WTC11 (cell line): ENCODE measurements around the gene EDA. TPM values are rescaled to one million over a fixed set of nuclear protein-coding genes. Genes with fewer than 3 reads are reported as not detected.

Experiments
- ATAC-seq: fragments of 200-7000 bp; cut with Tn5 transposase; 2 replicates; pipeline ENCODE4 v1.10.0; 2021; ENCODE audit warnings: mild to moderate bottlenecking, moderate library complexity
- CTCF ChIA-PET: fragments of 300-600 bp; sonication (Branson Sonifier 250); formaldehyde crosslinking; loops from one replicate; lab custom pipeline; 2021; ENCODE audit warnings: antibody characterized with exemption; lab: Charles Lee
- POLR2A ChIA-PET: fragments of 350-600 bp; sonication (Branson Sonifier 250); formaldehyde crosslinking; loops from one replicate; lab custom pipeline; 2021; ENCODE audit warnings: antibody characterized with exemption; lab: Charles Lee
- DNase-seq: peaks from one replicate; pipeline ENCODE4 v3.0.0; 2021; ENCODE audit warnings: low spot score
- H3K27ac Mint-ChIP-seq: 2 replicates; pipeline ENCODE4 v1.8.0; 2021; ENCODE audit warnings: mixed read lengths
- H3K27me3 Mint-ChIP-seq: 2 replicates; pipeline ENCODE4 v1.8.0; 2021; ENCODE audit warnings: low read depth, mild to moderate bottlenecking, moderate library complexity, mixed read lengths
- H3K36me3 Mint-ChIP-seq: 2 replicates; pipeline ENCODE4 v1.8.0; 2021; ENCODE audit warnings: mixed read lengths
- H3K4me1 Mint-ChIP-seq: 2 replicates; pipeline ENCODE4 v1.8.0; 2022; ENCODE audit warnings: mixed read lengths
- H3K4me3 Mint-ChIP-seq: 2 replicates; pipeline ENCODE4 v1.8.0; 2021; ENCODE audit warnings: mild to moderate bottlenecking, moderate library complexity, mixed read lengths
- H3K9me3 Mint-ChIP-seq: 2 replicates; pipeline ENCODE4 v1.8.0; 2021; ENCODE audit warnings: mixed read lengths
- FOXK1 ChIP-seq: sonication (generic); formaldehyde crosslinking; IDR thresholded peaks from 2 replicates; pipeline ENCODE4 v1.8.0; 2022; ENCODE audit warnings: mild to moderate bottlenecking, moderate library complexity, missing genetic modification reagents
- FOXP1 ChIP-seq: sonication (generic); formaldehyde crosslinking; IDR thresholded peaks from 2 replicates; pipeline ENCODE4 v1.8.0; 2022; ENCODE audit warnings: missing genetic modification reagents, mild to moderate bottlenecking, moderate library complexity, borderline replicate concordance
- JAZF1 ChIP-seq: fragments of 250-450 bp; sonication (Bioruptor Pico); IDR thresholded peaks from 2 replicates; pipeline ENCODE4 v1.9.0; 2021; ENCODE audit warnings: moderate library complexity, mild to moderate bottlenecking, inconsistent platforms
- NR3C1 ChIP-seq: sonication (generic); formaldehyde crosslinking; conservative IDR thresholded peaks from 2 replicates; pipeline ENCODE4 v1.8.1; 2023; ENCODE audit warnings: low read depth, mild to moderate bottlenecking, missing genetic modification reagents
- SMAD3 ChIP-seq: sonication (generic); formaldehyde crosslinking; IDR thresholded peaks from 2 replicates; pipeline ENCODE4 v1.8.0; 2022; ENCODE audit warnings: missing genetic modification reagents, mild to moderate bottlenecking, borderline replicate concordance
- TCF7 ChIP-seq: sonication (generic); formaldehyde crosslinking; IDR thresholded peaks from 2 replicates; pipeline ENCODE4 v1.8.0; 2022; ENCODE audit warnings: mild to moderate bottlenecking, low read depth, missing genetic modification reagents, moderate library complexity
- ZBTB21 ChIP-seq: sonication (generic); formaldehyde crosslinking; IDR thresholded peaks from 2 replicates; pipeline ENCODE4 v1.8.1; 2023; ENCODE audit warnings: mild to moderate bottlenecking, missing genetic modification reagents, borderline replicate concordance
- ZNF219 ChIP-seq: sonication (generic); formaldehyde crosslinking; IDR thresholded peaks from 2 replicates; pipeline ENCODE4 v1.8.0; 2023; ENCODE audit warnings: missing genetic modification reagents, mild to moderate bottlenecking, borderline replicate concordance
- ZNF671 ChIP-seq: fragments of 250-450 bp; sonication (Bioruptor Pico); IDR thresholded peaks from 2 replicates; pipeline ENCODE4 v1.8.0; 2021; ENCODE audit warnings: mild to moderate bottlenecking
- total RNA-seq: library from RNA; stranded (reverse); gene quantifications from 3 replicates; pipeline ENCODE4 v1.2.3, GENCODE V29; 2021
- TF ChIP-seq, protein P1 (sequence below): sonication (generic); formaldehyde crosslinking; IDR thresholded peaks from 2 replicates; pipeline ENCODE4 v1.8.1; 2022; ENCODE audit warnings: missing genetic modification reagents, borderline replicate concordance
- TF ChIP-seq, protein P2 (sequence below): sonication (generic); formaldehyde crosslinking; IDR thresholded peaks from 2 replicates; pipeline ENCODE4 v1.8.1; 2023; ENCODE audit warnings: mild to moderate bottlenecking, moderate library complexity, missing genetic modification reagents
- TF ChIP-seq, protein P3 (sequence below): sonication (generic); formaldehyde crosslinking; IDR thresholded peaks from 2 replicates; pipeline ENCODE4 v1.8.0; 2023; ENCODE audit warnings: mild to moderate bottlenecking, missing genetic modification reagents
- TF ChIP-seq, protein P4 (sequence below): sonication (generic); formaldehyde crosslinking; IDR thresholded peaks from 2 replicates; pipeline ENCODE4 v1.8.1; 2022; ENCODE audit warnings: low read depth, missing genetic modification reagents, borderline replicate concordance
- TF ChIP-seq, protein P5 (sequence below): sonication (generic); formaldehyde crosslinking; IDR thresholded peaks from 2 replicates; pipeline ENCODE4 v1.8.1; 2023; ENCODE audit warnings: mild to moderate bottlenecking, missing genetic modification reagents, moderate library complexity
- TF ChIP-seq, protein P6 (sequence below): sonication (generic); formaldehyde crosslinking; IDR thresholded peaks from 2 replicates; pipeline ENCODE4 v1.8.1; 2023; ENCODE audit warnings: mild to moderate bottlenecking, missing genetic modification reagents, moderate library complexity
- TF ChIP-seq, protein P7 (sequence below): sonication (generic); formaldehyde crosslinking; IDR thresholded peaks from 2 replicates; pipeline ENCODE4 v1.8.1; 2023; ENCODE audit warnings: mild to moderate bottlenecking, missing genetic modification reagents

EDA gene
- total RNA-seq, 1 experiment from 2014 or later = 15.1 TPM

DNA sequence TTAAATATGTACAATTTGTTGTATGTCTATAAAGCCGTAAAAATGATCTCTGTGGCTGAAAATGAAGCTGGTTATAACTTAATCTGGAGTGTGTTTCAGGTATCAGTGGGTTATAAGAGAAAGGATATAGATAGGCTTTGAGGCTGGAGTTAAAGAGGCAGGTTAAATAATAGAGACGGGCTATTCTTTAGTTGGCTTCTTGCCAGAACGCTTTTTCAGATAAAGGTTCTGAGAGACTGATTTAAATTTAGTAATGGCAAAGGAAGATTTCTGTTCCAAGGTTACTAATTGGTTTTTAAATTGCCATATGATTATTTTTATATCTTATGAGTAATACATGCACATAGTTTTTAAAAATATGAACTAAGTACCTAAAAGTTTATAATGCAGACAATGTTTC lies 316.4 kb downstream of the EDA start (continued):
- TF ChIP-seq, protein P1, sequence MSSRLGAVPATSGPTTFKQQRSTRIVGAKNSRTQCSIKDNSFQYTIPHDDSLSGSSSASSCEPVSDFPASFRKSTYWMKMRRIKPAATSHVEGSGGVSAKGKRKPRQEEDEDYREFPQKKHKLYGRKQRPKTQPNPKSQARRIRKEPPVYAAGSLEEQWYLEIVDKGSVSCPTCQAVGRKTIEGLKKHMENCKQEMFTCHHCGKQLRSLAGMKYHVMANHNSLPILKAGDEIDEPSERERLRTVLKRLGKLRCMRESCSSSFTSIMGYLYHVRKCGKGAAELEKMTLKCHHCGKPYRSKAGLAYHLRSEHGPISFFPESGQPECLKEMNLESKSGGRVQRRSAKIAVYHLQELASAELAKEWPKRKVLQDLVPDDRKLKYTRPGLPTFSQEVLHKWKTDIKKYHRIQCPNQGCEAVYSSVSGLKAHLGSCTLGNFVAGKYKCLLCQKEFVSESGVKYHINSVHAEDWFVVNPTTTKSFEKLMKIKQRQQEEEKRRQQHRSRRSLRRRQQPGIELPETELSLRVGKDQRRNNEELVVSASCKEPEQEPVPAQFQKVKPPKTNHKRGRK (CRISPR knock-in tag) = no peak
- TF ChIP-seq JAZF1 = no peak
- TF ChIP-seq, protein P2, sequence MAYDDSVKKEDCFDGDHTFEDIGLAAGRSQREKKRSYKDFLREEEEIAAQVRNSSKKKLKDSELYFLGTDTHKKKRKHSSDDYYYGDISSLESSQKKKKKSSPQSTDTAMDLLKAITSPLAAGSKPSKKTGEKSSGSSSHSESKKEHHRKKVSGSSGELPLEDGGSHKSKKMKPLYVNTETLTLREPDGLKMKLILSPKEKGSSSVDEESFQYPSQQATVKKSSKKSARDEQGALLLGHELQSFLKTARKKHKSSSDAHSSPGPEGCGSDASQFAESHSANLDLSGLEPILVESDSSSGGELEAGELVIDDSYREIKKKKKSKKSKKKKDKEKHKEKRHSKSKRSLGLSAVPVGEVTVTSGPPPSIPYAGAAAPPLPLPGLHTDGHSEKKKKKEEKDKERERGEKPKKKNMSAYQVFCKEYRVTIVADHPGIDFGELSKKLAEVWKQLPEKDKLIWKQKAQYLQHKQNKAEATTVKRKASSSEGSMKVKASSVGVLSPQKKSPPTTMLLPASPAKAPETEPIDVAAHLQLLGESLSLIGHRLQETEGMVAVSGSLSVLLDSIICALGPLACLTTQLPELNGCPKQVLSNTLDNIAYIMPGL (CRISPR knock-in tag) = no peak
- TF ChIP-seq, protein P3, sequence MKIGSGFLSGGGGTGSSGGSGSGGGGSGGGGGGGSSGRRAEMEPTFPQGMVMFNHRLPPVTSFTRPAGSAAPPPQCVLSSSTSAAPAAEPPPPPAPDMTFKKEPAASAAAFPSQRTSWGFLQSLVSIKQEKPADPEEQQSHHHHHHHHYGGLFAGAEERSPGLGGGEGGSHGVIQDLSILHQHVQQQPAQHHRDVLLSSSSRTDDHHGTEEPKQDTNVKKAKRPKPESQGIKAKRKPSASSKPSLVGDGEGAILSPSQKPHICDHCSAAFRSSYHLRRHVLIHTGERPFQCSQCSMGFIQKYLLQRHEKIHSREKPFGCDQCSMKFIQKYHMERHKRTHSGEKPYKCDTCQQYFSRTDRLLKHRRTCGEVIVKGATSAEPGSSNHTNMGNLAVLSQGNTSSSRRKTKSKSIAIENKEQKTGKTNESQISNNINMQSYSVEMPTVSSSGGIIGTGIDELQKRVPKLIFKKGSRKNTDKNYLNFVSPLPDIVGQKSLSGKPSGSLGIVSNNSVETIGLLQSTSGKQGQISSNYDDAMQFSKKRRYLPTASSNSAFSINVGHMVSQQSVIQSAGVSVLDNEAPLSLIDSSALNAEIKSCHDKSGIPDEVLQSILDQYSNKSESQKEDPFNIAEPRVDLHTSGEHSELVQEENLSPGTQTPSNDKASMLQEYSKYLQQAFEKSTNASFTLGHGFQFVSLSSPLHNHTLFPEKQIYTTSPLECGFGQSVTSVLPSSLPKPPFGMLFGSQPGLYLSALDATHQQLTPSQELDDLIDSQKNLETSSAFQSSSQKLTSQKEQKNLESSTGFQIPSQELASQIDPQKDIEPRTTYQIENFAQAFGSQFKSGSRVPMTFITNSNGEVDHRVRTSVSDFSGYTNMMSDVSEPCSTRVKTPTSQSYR (CRISPR knock-in tag) = no peak
- TF ChIP-seq, protein P4, sequence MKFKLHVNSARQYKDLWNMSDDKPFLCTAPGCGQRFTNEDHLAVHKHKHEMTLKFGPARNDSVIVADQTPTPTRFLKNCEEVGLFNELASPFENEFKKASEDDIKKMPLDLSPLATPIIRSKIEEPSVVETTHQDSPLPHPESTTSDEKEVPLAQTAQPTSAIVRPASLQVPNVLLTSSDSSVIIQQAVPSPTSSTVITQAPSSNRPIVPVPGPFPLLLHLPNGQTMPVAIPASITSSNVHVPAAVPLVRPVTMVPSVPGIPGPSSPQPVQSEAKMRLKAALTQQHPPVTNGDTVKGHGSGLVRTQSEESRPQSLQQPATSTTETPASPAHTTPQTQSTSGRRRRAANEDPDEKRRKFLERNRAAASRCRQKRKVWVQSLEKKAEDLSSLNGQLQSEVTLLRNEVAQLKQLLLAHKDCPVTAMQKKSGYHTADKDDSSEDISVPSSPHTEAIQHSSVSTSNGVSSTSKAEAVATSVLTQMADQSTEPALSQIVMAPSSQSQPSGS (CRISPR knock-in tag) = no peak
- TF ChIP-seq, protein P5, sequence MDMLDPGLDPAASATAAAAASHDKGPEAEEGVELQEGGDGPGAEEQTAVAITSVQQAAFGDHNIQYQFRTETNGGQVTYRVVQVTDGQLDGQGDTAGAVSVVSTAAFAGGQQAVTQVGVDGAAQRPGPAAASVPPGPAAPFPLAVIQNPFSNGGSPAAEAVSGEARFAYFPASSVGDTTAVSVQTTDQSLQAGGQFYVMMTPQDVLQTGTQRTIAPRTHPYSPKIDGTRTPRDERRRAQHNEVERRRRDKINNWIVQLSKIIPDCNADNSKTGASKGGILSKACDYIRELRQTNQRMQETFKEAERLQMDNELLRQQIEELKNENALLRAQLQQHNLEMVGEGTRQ (CRISPR knock-in tag) = no peak
- TF ChIP-seq, protein P6, sequence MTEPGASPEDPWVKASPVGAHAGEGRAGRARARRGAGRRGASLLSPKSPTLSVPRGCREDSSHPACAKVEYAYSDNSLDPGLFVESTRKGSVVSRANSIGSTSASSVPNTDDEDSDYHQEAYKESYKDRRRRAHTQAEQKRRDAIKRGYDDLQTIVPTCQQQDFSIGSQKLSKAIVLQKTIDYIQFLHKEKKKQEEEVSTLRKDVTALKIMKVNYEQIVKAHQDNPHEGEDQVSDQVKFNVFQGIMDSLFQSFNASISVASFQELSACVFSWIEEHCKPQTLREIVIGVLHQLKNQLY = no peak
- no peak for TF ChIP-seq FOXP1 (CRISPR knock-in tag)
- TF ChIP-seq ZNF671 (CRISPR knock-in tag) = no peak
- no peak for TF ChIP-seq ZNF219 (CRISPR knock-in tag)
- no peak for TF ChIP-seq TCF7 (CRISPR knock-in tag)
- TF ChIP-seq, all 79 proteins: peak for 0

DNA sequence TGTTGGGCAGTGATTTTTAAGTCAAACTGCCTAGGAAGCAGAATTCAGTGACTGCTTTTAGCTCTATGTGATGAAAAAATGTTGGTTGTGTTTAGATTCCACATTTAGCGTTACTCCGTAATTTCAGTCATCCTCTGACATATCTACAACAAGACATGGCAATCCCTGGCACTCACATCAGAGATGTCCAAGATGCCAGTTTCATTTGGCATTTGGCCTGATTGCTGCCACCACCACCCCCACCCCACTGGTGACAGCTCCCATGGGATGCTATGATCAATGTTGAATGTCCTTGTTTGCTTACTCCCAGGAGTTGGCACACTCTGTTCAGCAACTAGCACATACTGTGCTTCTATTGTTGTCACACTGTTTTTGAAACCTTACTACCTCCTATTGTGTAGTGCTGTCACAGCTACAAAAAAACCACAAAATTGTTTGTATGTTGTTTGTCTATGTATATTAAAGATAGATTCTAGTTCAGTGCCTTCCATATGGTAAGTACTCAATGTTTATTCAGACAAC lies 332.4 kb downstream of the EDA start:
- H3K27me3 Mint-ChIP-seq = no peaks in the 10 kb centered on the region; the same call in 1 of the 2 replicates
- CTCF ChIA-PET = no interaction called here
- DNase-seq (no peak), ATAC-seq (no peak)
- peaks cover 15% of the 10 kb centered on the region for H3K9me3 Mint-ChIP-seq
- POLR2A ChIA-PET = no interaction called here
- H3K4me1 Mint-ChIP-seq = peaks cover 7% of the 10 kb centered on the region
- no peak overlapping the region for H3K27ac Mint-ChIP-seq
- no peak overlapping the region for H3K4me3 Mint-ChIP-seq
- peaks cover 12% of the 10 kb centered on the region for H3K36me3 Mint-ChIP-seq
- TF ChIP-seq, protein P7, sequence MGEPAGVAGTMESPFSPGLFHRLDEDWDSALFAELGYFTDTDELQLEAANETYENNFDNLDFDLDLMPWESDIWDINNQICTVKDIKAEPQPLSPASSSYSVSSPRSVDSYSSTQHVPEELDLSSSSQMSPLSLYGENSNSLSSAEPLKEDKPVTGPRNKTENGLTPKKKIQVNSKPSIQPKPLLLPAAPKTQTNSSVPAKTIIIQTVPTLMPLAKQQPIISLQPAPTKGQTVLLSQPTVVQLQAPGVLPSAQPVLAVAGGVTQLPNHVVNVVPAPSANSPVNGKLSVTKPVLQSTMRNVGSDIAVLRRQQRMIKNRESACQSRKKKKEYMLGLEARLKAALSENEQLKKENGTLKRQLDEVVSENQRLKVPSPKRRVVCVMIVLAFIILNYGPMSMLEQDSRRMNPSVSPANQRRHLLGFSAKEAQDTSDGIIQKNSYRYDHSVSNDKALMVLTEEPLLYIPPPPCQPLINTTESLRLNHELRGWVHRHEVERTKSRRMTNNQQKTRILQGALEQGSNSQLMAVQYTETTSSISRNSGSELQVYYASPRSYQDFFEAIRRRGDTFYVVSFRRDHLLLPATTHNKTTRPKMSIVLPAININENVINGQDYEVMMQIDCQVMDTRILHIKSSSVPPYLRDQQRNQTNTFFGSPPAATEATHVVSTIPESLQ (CRISPR knock-in tag) = no peak
- TF ChIP-seq, protein P4 (CRISPR knock-in tag) = no peak
- TF ChIP-seq, protein P1 (CRISPR knock-in tag) = no peak
- no peak for TF ChIP-seq NR3C1
- no peak for TF ChIP-seq SMAD3 (CRISPR knock-in tag)
- no peak for TF ChIP-seq ZBTB21
- no peak for TF ChIP-seq FOXK1 (CRISPR knock-in tag)
- TF ChIP-seq, all 79 proteins: peak for 0
